Neutrophil (primary cell): Measurements from ENCODE around the gene PDE9A.

Experiments
- H3K27ac ChIP-seq: fragments of 200-600 bp; sonication (generic); 2 replicates; pipeline ENCODE4 v1.5.1; 2016; ENCODE audit warnings: mild to moderate bottlenecking, moderate library complexity
- H3K27me3 ChIP-seq: fragments of 200-600 bp; sonication (generic); 2 replicates; pipeline ENCODE4 v1.6.0; 2016; ENCODE audit warnings: mild to moderate bottlenecking
- H3K36me3 ChIP-seq: fragments of 200-600 bp; sonication (generic); 2 replicates; pipeline ENCODE4 v1.5.1; 2017
- H3K4me1 ChIP-seq, 2 experiments: fragments of 200-600 bp in 1 of 2; sonication (generic) in 1 of 2; 1 replicate in 1 of 2; 2 replicates in 1 of 2; pipeline versions ENCODE4 v1.5.1 to v1.6.1; 2013 to 2016; ENCODE audit warnings: low read depth in 1 of 2, low read length in 1 of 2, mild to moderate bottlenecking in 1 of 2, moderate library complexity in 1 of 2; ENCODE audit not compliant: control insufficient read depth in 1 of 2, insufficient read depth in 1 of 2
- H3K4me3 ChIP-seq, 2 experiments: fragments of 200-600 bp in 1 of 2; sonication (generic) in 1 of 2; 1 replicate in 1 of 2; 2 replicates in 1 of 2; pipeline ENCODE4 v1.5.1; 2013 to 2016; ENCODE audit warnings: low read depth in 1 of 2, low read length in 1 of 2, mild to moderate bottlenecking in 1 of 2, moderate library complexity in 1 of 2
- H3K9me3 ChIP-seq: fragments of 200-600 bp; sonication (generic); 2 replicates; pipeline ENCODE4 v1.5.1; 2016
- CTCF ChIP-seq: fragments of 200-600 bp; sonication (generic); IDR thresholded peaks from 2 replicates; pipeline ENCODE4 v1.5.1; 2016; ENCODE audit warnings: antibody characterized with exemption

Gene PDE9A

DNA sequence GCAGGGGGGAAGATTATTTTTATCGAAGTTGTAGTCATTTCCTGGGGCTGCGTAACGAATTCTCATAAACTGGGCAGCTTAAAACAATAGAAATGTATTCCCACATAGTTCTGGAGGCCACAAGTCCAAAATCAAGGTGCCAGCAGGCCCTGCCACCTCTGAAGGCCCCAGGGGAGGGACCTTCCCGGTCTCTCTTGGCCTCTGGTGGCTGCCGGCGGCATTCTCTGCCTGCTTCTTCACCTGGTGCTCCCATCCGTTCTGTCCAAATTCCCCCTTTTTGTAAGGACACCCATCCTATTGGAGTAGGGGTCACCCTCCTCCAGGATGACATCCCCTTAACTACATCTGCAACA lies 92.8 kb downstream of the PDE9A start:
- no peaks in the 10 kb centered on the region for H3K9me3 ChIP-seq

GRCh38 chr21:42746593-42747275 lies 93.3 kb downstream of the PDE9A start:
- Histone ChIP-seq H3K4me1 (peaks cover 56 to 57% of the 10 kb centered on the region in 2 experiments), H3K36me3 (no peaks in the 10 kb centered on the region), H3K27me3 (no peaks in the 10 kb centered on the region), H3K9me3 (no peaks in the 10 kb centered on the region), H3K4me3 (peak overlapping the region; percentile 40 to 54), H3K27ac (peak overlapping the region; percentile 96)
- TF ChIP-seq CTCF: peak; percentile 33

More for the DNA sequence above, 92.8 kb downstream of the PDE9A start:
- Histone ChIP-seq H3K4me3 (peak overlapping the region; percentile 40 to 54), H3K36me3 (no peaks in the 10 kb centered on the region), H3K27me3 (no peaks in the 10 kb centered on the region), H3K27ac (peak overlapping the region; percentile 96), H3K4me1 (peaks cover 56 to 57% of the 10 kb centered on the region in 2 experiments)
- TF ChIP-seq CTCF: no peak

- Histone ChIP-seq H3K4me1 (peaks cover 56 to 57% of the 10 kb centered on the region in 2 experiments), H3K27me3 (no peaks in the 10 kb centered on the region), H3K4me3 (peak overlapping the region; percentile 0 to 54), H3K27ac (peak overlapping the region; percentile 96), H3K9me3 (no peaks in the 10 kb centered on the region), H3K36me3 (no peaks in the 10 kb centered on the region)
- TF ChIP-seq CTCF: no peak
These were observed 93.9 kb downstream of the PDE9A start for GRCh38 chr21:42747276-42747701.

DNA sequence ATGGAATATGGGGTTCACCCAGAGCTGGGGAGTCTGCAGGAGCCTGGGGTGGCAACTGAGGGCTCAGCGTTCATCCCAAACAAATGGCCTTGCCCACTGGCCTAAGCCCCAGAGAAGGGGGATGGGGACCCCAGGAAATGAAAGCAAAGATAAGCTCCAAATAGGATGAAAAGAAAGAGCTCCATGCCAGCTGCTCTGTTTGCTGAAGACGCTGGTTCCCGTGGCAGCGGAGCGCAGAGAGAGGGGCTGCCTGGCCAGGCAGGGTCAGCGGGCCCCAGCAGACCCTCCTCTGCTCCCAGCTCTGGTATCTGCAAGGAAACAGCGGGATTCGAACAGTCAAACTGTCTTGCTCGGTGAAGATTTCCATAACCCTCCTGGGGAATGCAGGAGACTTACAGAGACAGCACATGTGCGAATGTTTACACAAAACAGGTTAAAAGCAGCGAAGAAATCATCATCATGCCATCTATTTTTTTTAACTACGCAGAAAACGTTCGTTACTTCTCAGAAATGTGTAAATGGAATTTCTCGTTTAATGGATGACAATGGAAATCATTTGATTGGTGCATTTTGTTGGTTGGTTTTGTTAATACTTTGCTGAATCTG lies 94.4 kb downstream of the PDE9A start:
- TF ChIP-seq CTCF: no peak
- H3K27me3 ChIP-seq: no peaks in the 10 kb centered on the region
- H3K4me3 ChIP-seq: peak overlapping the region; percentile 0 to 54
- H3K27ac ChIP-seq: peak overlapping the region; percentile 96
- H3K4me1 ChIP-seq: peaks cover 56 to 57% of the 10 kb centered on the region in 2 experiments
- H3K36me3 ChIP-seq: no peaks in the 10 kb centered on the region
- H3K9me3 ChIP-seq: no peaks in the 10 kb centered on the region

GRCh38 chr21:42748620-42749176 lies 95.3 kb downstream of the PDE9A start:
- Histone ChIP-seq H3K4me3 (no peak overlapping the region), H3K27me3 (no peaks in the 10 kb centered on the region), H3K36me3 (no peaks in the 10 kb centered on the region), H3K4me1 (peaks cover 56 to 57% of the 10 kb centered on the region in 2 experiments), H3K9me3 (no peaks in the 10 kb centered on the region), H3K27ac (peak overlapping the region; percentile 96)
- no peak for TF ChIP-seq CTCF
